ENCODE results near the gene TOP1. TPM values are rescaled to one million over a fixed set of nuclear protein-coding genes. Genes with fewer than 3 reads are reported as not detected.

Gene TOP1
- total RNA-seq, 1 experiment from 2014 or later, result 29.1 TPM

- no peak overlapping the region for H3K9ac ChIP-seq (ENCODE audit: low read length)
- H3K27ac ChIP-seq (ENCODE audit: low read length), result no peak overlapping the region
- intact Hi-C loops (cut with micrococcal nuclease), result loop anchor here (5.0 kb wide), 1 partner anchor 478 kb away; the partner anchor contains the start of gene CHD6
- H3K4me1 ChIP-seq (ENCODE audit: insufficient read depth, low read length), result peaks cover 21% of the 10 kb centered on the region
- H4K20me1 ChIP-seq (ENCODE audit: low read length), result peaks cover 50% of the 10 kb centered on the region
- DNase-seq, result no peak
- no peaks in the 10 kb centered on the region for H3F3A ChIP-seq (ENCODE audit: low read length, unreplicated experiment)
- BruUV-seq (replicated peaks), result no TSS peak
- peaks cover 71% of the 10 kb centered on the region for H3K79me2 ChIP-seq (ENCODE audit: low read length)
- no peaks in the 10 kb centered on the region for H3K9me2 ChIP-seq (replicated peaks; ENCODE audit: low read length)
- TF ChIP-seq CTCF (conservative IDR thresholded peaks at IDR 0.05; ENCODE audit: low read depth, low read length), result no peak
- no peak for TF ChIP-seq EZH2phosphoT487 (IDR thresholded peaks at IDR 0.05; ENCODE audit: borderline replicate concordance, low read length)
- no peak for TF ChIP-seq EZH2 (IDR thresholded peaks at IDR 0.05; ENCODE audit: low read length, unreplicated experiment)
- peak overlapping the region; percentile 84 for H3K4me2 ChIP-seq (ENCODE audit: low read length)
- H3K9me3 ChIP-seq (ENCODE audit: low read length), result no peaks in the 10 kb centered on the region
- H3K4me3 ChIP-seq (ENCODE audit: low read length), result peak overlapping the region; percentile 92
- ChIA-PET CTCF (no interaction called here), POLR2A (ENCODE audit: unreplicated experiment) (no interaction called here)
- H3K36me3 ChIP-seq (ENCODE audit: low read depth, low read length), result no peaks in the 10 kb centered on the region
- no peaks in the 10 kb centered on the region for H3K27me3 ChIP-seq (ENCODE audit: low read length)
- H2AFZ ChIP-seq (ENCODE audit: low read length), result no peak overlapping the region
- ATAC-seq, result no peak
Observed at GRCh38 chr20:41139227-41140093, 110.8 kb downstream of the TOP1 start.

- H3K27ac ChIP-seq (ENCODE audit: low read length), result no peak overlapping the region
- no peaks in the 10 kb centered on the region for H3K9me3 ChIP-seq (ENCODE audit: low read length)
- no peak overlapping the region for H3K9ac ChIP-seq (ENCODE audit: low read length)
- intact Hi-C loops (cut with micrococcal nuclease), result no loop called here
- no TSS peak for BruUV-seq (replicated peaks)
- H3K36me3 ChIP-seq (ENCODE audit: low read depth, low read length), result no peaks in the 10 kb centered on the region
- no peak overlapping the region for H3K4me3 ChIP-seq (ENCODE audit: low read length)
- H2AFZ ChIP-seq (ENCODE audit: low read length), result no peak overlapping the region
- CTCF ChIA-PET, result no interaction called here
- POLR2A ChIA-PET (ENCODE audit: unreplicated experiment), result no interaction called here
- H3K4me1 ChIP-seq (ENCODE audit: insufficient read depth, low read length), result peaks cover 21% of the 10 kb centered on the region
- DNase-seq (no peak), ATAC-seq (no peak)
- H3K27me3 ChIP-seq (ENCODE audit: low read length), result no peaks in the 10 kb centered on the region
- H3K9me2 ChIP-seq (replicated peaks; ENCODE audit: low read length), result no peaks in the 10 kb centered on the region
- no peaks in the 10 kb centered on the region for H3F3A ChIP-seq (ENCODE audit: low read length, unreplicated experiment)
- no peak for TF ChIP-seq EZH2 (IDR thresholded peaks at IDR 0.05; ENCODE audit: low read length, unreplicated experiment)
- TF ChIP-seq EZH2phosphoT487 (IDR thresholded peaks at IDR 0.05; ENCODE audit: borderline replicate concordance, low read length), result no peak
- TF ChIP-seq CTCF (conservative IDR thresholded peaks at IDR 0.05; ENCODE audit: low read depth, low read length), result no peak
- peaks cover 59% of the 10 kb centered on the region for H4K20me1 ChIP-seq (ENCODE audit: low read length)
- peak overlapping the region; percentile 84 for H3K4me2 ChIP-seq (ENCODE audit: low read length)
- H3K79me2 ChIP-seq (ENCODE audit: low read length), result peaks cover 81% of the 10 kb centered on the region
Observed at GRCh38 chr20:41140226-41141133, 111.9 kb downstream of the TOP1 start.

Measured in PC-3 (cell line).